IPS-18a (cell line): Measurements from ENCODE around the gene CDCP1.
"Not testable (repeated sequence)": the region's sequence is repeated elsewhere in the genome, so short reads cannot be mapped to it uniquely, and the experiment has no call there.

Experiments
- H3K27ac ChIP-seq: one replicate; pipeline ENCODE4 v1.5.1; 2013; ENCODE audit warnings: low read length
- H3K27me3 ChIP-seq: one replicate; pipeline ENCODE4 v1.6.1; 2013; ENCODE audit warnings: mild to moderate bottlenecking, low read length; ENCODE audit not compliant: control insufficient read depth, insufficient read depth
- H3K36me3 ChIP-seq: one replicate; pipeline ENCODE4 v1.6.1; 2013; ENCODE audit warnings: low read depth, low read length; ENCODE audit not compliant: control insufficient read depth
- H3K4me1 ChIP-seq: one replicate; pipeline ENCODE4 v1.6.1; 2013; ENCODE audit warnings: low read depth, low read length; ENCODE audit not compliant: control insufficient read depth
- H3K4me3 ChIP-seq: one replicate; pipeline ENCODE4 v1.5.1; 2013; ENCODE audit warnings: low read length
- H3K9ac ChIP-seq: one replicate; pipeline ENCODE4 v1.6.1; 2013; ENCODE audit warnings: mild to moderate bottlenecking, low read length, moderate library complexity
- H3K9me3 ChIP-seq: one replicate; pipeline ENCODE4 v1.6.1; 2013; ENCODE audit warnings: low read depth, low read length; ENCODE audit not compliant: control insufficient read depth

The CDCP1 gene

GRCh38 chr3:45056608-45057301 lies 89.4 kb downstream of the CDCP1 start:
- Histone ChIP-seq H3K9ac (no peak overlapping the region), H3K4me3 (no peak overlapping the region), H3K27ac (no peak overlapping the region), H3K27me3 (peaks cover 74% of the 10 kb centered on the region), H3K4me1 (no peaks in the 10 kb centered on the region), H3K36me3 (no peaks in the 10 kb centered on the region), H3K9me3 (no peaks in the 10 kb centered on the region)

- H3K27me3 ChIP-seq, result peaks cover 64% of the 10 kb centered on the region
- H3K27ac ChIP-seq, result no peak overlapping the region
- no peak overlapping the region for H3K4me3 ChIP-seq
- H3K9ac ChIP-seq, result no peak overlapping the region
- no peaks in the 10 kb centered on the region for H3K4me1 ChIP-seq
- no peaks in the 10 kb centered on the region for H3K9me3 ChIP-seq
- H3K36me3 ChIP-seq, result no peaks in the 10 kb centered on the region
Observed at GRCh38 chr3:45055411-45056143, 90.6 kb downstream of the CDCP1 start.

GRCh38 chr3:45055032-45055410 lies 91.2 kb downstream of the CDCP1 start:
- no peak overlapping the region for H3K9ac ChIP-seq
- no peak overlapping the region for H3K27ac ChIP-seq
- no peaks in the 10 kb centered on the region for H3K4me1 ChIP-seq
- peaks cover 61% of the 10 kb centered on the region for H3K27me3 ChIP-seq
- H3K36me3 ChIP-seq, result no peaks in the 10 kb centered on the region
- H3K9me3 ChIP-seq, result no peaks in the 10 kb centered on the region
- no peak overlapping the region for H3K4me3 ChIP-seq

GRCh38 chr3:45054196-45054857 lies 91.9 kb downstream of the CDCP1 start:
- Histone ChIP-seq H3K27me3 (peaks cover 54% of the 10 kb centered on the region), H3K36me3 (no peaks in the 10 kb centered on the region), H3K4me1 (no peaks in the 10 kb centered on the region), H3K4me3 (no peak overlapping the region), H3K9ac (no peak overlapping the region), H3K27ac (no peak overlapping the region), H3K9me3 (no peaks in the 10 kb centered on the region)

GRCh38 chr3:45053805-45054195 lies 92.4 kb downstream of the CDCP1 start:
- not testable (repeated sequence) for H3K4me3 ChIP-seq, H3K4me1 ChIP-seq, H3K36me3 ChIP-seq, H3K9ac ChIP-seq, H3K27ac ChIP-seq, H3K9me3 ChIP-seq
- H3K27me3 ChIP-seq, result peaks cover 49% of the 10 kb centered on the region

- no peak overlapping the region for H3K27ac ChIP-seq
- H3K9me3 ChIP-seq, result no peaks in the 10 kb centered on the region
- H3K4me1 ChIP-seq, result no peaks in the 10 kb centered on the region
- H3K9ac ChIP-seq, result no peak overlapping the region
- H3K36me3 ChIP-seq, result no peaks in the 10 kb centered on the region
- no peak overlapping the region for H3K4me3 ChIP-seq
- peaks cover 28% of the 10 kb centered on the region for H3K27me3 ChIP-seq
Observed at GRCh38 chr3:45051685-45052084, 94.5 kb downstream of the CDCP1 start.

GRCh38 chr3:45049807-45050206 lies 96.4 kb downstream of the CDCP1 start:
- Histone ChIP-seq H3K4me1 (no peaks in the 10 kb centered on the region), H3K4me3 (no peak overlapping the region), H3K36me3 (no peaks in the 10 kb centered on the region), H3K27me3 (peaks cover 9% of the 10 kb centered on the region), H3K9ac (no peak overlapping the region), H3K9me3 (no peaks in the 10 kb centered on the region), H3K27ac (no peak overlapping the region)

GRCh38 chr3:45048244-45048643 lies 97.9 kb downstream of the CDCP1 start:
- Histone ChIP-seq H3K27me3 (no peaks in the 10 kb centered on the region), H3K9ac (no peak overlapping the region), H3K36me3 (no peaks in the 10 kb centered on the region), H3K9me3 (no peaks in the 10 kb centered on the region), H3K4me3 (no peak overlapping the region), H3K27ac (no peak overlapping the region), H3K4me1 (no peaks in the 10 kb centered on the region)

GRCh38 chr3:45043728-45044299 lies 102.4 kb downstream of the CDCP1 start:
- Histone ChIP-seq H3K9me3 (no peaks in the 10 kb centered on the region), H3K4me1 (no peaks in the 10 kb centered on the region), H3K27me3 (no peaks in the 10 kb centered on the region), H3K9ac (no peak overlapping the region), H3K27ac (no peak overlapping the region), H3K4me3 (no peak overlapping the region), H3K36me3 (no peaks in the 10 kb centered on the region)

- H3K4me3 ChIP-seq, result no peak overlapping the region
- peaks cover 6% of the 10 kb centered on the region for H3K4me1 ChIP-seq
- no peak overlapping the region for H3K9ac ChIP-seq
- H3K27ac ChIP-seq, result no peak overlapping the region
- H3K9me3 ChIP-seq, result no peaks in the 10 kb centered on the region
- H3K36me3 ChIP-seq, result no peaks in the 10 kb centered on the region
- peaks cover 3% of the 10 kb centered on the region for H3K27me3 ChIP-seq
Observed at GRCh38 chr3:45042162-45042561, 104.0 kb downstream of the CDCP1 start.

GRCh38 chr3:45041666-45042065 lies 104.5 kb downstream of the CDCP1 start:
- H3K9me3 ChIP-seq, result no peaks in the 10 kb centered on the region
- no peaks in the 10 kb centered on the region for H3K36me3 ChIP-seq
- H3K27me3 ChIP-seq, result peaks cover 8% of the 10 kb centered on the region
- H3K4me3 ChIP-seq, result no peak overlapping the region
- H3K4me1 ChIP-seq, result peaks cover 6% of the 10 kb centered on the region
- no peak overlapping the region for H3K27ac ChIP-seq
- no peak overlapping the region for H3K9ac ChIP-seq
